ENCODE data around the gene YLPM1.

YLPM1 gene

GRCh38 chr14:74792249-74793039 is 29.3 kb downstream of the YLPM1 start:
- no peak for DNase-seq (ENCODE audit: low read depth, low spot score)

DNA sequence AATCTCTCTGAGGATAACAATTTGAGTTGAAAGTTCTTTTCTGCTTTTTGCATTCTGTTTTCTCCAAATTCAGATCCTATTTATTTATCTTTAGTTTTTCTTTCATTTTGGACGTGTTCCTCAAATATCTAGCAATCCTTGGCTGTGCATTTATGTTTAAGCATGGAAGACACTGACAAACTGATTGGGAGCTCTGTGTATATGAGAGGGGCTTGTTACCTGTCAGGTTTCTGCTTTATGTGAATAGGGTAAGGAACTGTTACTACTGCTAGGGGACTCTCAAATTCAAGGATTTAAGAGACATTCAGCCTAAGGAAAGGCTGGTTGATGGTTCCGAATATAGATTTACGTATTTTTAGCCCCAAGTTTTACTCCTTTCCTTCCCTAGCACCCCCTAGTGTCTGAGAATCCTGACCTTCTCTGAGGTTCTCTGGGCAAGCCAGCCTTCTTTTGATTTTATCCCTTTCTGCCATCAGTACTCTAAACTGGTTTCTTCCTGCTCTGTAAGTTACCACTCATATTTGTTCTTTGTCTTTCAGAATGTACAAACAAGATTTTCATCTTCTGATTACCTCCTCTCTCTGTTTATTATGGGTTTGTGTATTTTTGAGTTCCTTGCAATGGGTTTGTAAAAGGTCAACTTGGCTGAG is 30.5 kb downstream of the YLPM1 start:
- DNase-seq (ENCODE audit: low read depth, low spot score), result no peak

DNA sequence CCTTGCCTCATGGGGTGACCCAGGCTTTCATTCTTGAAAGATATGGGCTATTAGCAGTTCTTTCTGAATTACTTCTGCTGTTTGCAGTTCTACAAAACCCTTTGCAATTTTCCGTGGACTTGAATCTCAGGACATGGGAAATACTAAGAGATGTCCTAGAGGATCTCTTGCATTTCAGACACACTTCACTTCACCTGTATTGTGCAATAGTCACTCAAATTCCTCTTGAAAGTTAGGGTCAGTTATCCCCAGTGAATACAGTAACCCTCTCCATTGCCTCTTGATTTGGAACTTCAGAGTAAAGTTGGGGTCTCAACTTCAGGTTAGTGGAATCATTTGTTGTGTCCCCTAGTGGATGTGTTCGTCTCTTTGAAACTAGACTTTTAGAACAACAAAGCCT is 31.8 kb downstream of the YLPM1 start:
- DNase-seq (ENCODE audit: low read depth, low spot score), result no peak

DNA sequence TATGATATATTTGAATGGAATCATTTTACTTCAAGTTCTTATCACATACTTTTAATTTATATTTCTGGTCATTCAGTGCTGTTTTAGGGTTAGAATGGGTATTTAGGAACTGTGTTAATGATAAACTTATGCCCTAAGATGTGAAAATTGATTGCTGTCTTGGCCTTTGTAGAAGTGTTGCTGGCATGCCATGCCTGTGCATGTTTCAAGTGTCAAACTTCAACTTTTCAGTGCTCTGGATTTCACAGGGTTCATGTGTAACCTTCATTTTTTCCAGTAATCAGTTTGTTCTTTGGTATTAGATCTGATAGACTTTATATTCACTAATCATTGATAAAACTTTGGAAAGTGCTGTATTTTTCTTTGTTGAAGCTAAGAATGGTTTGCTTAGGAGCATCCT is 36.6 kb downstream of the YLPM1 start:
- no peak for DNase-seq (ENCODE audit: low read depth, low spot score)

DNA sequence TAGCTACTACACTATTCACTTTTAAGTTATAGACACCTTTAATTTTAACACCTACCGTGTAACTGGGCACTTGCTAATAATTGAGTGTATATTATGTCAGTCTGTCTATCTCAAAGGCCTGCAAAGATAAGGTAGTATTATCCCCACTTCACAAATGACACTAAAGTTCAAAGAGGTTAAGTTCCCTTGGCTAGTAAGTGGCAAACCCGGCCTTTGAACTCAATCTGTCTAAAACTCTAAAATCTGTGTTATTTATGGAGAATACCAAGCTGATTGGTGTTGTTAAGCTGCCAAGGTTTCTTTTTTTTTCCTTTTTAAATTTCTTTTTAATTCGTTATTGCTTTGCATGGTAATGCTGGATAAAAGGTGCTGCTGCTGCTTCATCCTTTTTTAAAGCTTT is 37.7 kb downstream of the YLPM1 start:
- no peak for DNase-seq (ENCODE audit: low read depth, low spot score)

- no peak for DNase-seq (ENCODE audit: low read depth, low spot score)
Measured at GRCh38 chr14:74801396-74801795, 38.3 kb downstream of the YLPM1 start.

- no peak for DNase-seq (ENCODE audit: low read depth, low spot score)
Measured at GRCh38 chr14:74804219-74804825, 41.2 kb downstream of the YLPM1 start.

- no peak for DNase-seq (ENCODE audit: low read depth, low spot score)
Measured at GRCh38 chr14:74807853-74808545, 44.9 kb downstream of the YLPM1 start.

- DNase-seq (ENCODE audit: low read depth, low spot score), result no peak
Measured at GRCh38 chr14:74816124-74816523, 53.0 kb downstream of the YLPM1 start.

GRCh38 chr14:74820288-74820687 is 57.2 kb downstream of the YLPM1 start:
- DNase-seq (ENCODE audit: low read depth, low spot score), result no peak

GRCh38 chr14:74821267-74821915 is 58.3 kb downstream of the YLPM1 start:
- no peak for DNase-seq (ENCODE audit: low read depth, low spot score)

GRCh38 chr14:74824997-74825396 is 61.9 kb downstream of the YLPM1 start:
- no peak for DNase-seq (ENCODE audit: low read depth, low spot score)

- no peak for DNase-seq (ENCODE audit: low read depth, low spot score)
Measured at GRCh38 chr14:74826574-74826973, 63.5 kb downstream of the YLPM1 start.

DNA sequence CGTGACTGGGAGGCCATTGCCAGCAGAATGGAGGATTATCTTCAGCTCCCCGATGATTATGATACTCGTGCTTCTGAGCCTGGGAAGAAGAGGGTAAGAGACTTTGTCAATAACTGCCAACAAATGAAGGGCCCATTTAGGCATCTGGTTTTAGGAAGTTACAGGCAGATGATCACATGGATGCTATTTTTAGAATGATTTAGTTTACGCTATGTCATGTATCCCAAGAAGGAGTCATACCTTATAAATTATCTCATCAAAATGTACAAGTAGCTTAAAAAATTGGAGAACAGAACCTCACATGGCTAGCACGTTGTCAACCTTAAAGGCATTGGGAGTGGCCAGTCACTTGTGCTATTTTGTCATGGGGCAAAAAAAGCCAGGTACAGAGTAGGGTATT is 66.1 kb downstream of the YLPM1 start:
- DNase-seq (ENCODE audit: low read depth, low spot score), result no peak

GRCh38 chr14:74832849-74833248 is 69.7 kb downstream of the YLPM1 start:
- no peak for DNase-seq (ENCODE audit: low read depth, low spot score)

DNA sequence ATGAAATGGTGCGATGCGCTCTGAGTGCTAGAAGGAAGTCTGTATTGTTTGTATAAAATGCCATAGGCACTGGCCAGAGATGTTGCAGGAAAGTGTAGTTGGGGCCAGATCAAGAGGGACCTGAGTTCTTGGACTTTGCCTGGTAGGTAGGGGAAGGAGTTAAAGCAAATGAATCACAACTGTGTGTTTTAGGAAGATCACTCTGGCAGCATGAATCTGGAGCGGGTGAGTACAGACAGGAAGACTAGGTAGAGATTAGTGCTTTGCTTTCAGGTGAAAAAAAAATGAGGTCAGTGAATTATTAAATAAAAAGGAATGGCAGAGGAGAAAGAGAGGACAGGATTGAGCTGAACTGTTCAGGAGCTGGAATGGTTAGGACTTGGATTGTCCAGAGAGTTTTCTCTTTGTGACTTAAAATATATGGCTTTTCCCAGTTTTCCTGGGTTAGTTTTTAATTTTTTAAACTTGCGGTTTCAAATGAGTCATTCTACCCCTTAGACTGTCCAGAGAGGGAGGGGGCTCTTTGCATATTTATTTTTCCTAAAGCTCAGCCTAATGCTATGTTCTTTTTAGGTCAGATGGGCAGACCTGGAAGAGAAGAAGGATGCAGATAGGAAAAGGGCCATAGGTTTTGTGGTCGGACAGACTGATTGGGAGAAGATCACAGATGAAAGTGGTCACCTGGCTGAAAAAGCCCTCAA is 71.7 kb downstream of the YLPM1 start:
- DNase-seq (ENCODE audit: low read depth, low spot score), result no peak

DNA sequence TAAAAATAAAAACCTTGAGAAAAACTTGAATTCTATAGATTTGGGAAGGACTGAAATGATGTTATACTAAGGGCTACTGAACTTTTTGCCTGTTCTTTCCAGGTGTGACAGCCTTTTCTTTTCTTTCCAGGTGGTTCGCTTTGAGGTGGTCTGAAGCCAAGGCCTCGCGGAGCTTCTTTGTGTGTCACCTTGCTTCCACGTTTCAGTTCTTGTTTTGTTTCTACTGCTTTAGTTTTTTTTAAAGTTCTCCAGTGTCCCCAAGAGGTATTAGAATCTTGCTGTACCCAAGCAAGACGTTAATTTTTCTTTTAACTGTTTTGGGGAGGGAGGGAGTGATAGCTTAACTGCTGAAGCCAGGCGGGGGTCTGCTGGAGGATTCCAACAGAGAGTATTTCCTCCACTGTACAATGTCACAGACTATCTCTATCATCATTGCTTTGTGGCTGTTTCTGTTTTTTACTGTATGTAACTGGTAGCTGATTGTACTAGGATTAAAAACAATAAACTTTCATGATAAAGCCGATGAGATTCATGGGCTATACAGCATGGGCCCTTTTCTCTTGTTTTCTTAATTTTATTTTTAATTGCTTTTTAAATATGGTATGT is 72.6 kb downstream of the YLPM1 start:
- no peak for DNase-seq (ENCODE audit: low read depth, low spot score)

DNA sequence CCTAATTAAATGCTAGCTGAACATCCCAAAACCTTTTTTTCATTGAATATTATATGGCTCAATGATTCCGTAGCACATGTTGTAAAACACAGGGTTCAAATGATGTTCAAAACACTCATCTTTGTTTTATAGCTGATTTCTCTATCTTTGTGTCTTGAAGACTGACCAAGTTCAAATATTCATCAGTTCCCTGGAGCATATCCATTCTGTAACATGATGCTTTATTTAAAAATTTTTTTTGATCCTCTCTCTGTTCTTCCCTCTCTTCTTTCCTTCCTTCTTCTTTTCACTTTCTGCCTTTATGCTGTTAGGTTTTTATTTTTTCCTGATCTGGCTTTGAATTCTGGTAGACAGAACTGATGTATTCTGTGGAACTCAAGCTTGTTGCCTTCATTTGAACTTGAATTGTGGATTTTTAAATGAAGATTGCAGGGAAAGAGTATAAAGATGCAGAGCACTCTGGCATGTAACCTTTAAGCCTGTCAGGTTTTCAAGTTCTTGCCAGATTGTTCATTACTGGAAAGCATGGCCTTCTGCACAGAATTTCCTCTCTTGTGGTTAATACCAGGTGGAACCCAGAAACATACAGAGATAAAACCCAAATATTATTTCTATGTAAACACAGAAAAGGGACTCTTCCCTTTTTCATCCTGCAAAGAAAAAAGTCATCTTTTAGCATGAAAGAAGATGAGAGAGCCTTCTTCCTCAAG is 73.3 kb downstream of the YLPM1 start:
- DNase-seq (ENCODE audit: low read depth, low spot score), result no peak

DNA sequence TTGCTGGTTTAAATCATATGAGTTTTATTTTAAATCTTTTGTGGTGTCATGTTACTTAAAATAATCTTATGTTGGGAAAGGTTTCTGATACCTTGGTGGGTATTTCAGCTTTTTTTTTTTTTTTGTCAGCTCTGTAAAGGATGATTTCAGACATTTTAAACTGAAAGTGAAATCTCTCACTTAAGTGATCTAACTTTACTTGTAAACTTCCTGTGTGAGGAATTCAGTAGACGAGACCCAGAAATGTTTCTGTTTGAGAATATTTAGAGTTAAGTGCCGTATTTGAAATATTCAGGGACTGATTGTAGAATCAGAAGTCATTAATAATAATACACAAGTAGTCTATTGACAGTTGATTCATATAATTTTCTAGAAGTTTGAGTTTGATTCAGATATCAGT is 75.0 kb downstream of the YLPM1 start:
- DNase-seq (ENCODE audit: low read depth, low spot score), result no peak

GRCh38 chr14:74840603-74841030 is 77.5 kb downstream of the YLPM1 start:
- no peak for DNase-seq (ENCODE audit: low read depth, low spot score)

Data from activated CD4-positive, CD25-positive, alpha-beta regulatory T cell treated with anti-CD3 and anti-CD28 coated beads, Interleukin-2, amount 50 U/mL, for 16 hours (primary cell).